NCI-H82 treated with DMSO at 0.1 percent for 48 hours (cell line): ENCODE measurements around the gene CCDC85C.

ENCODE experiments used
- DNase-seq: peaks from one replicate; lab custom pipeline; 2025; ENCODE audit not compliant: unreplicated experiment; lab: John Stamatoyannopoulos, UW

CCDC85C gene

GRCh38 chr14:99609245-99610170 lies 5.5 kb upstream of the CCDC85C start:
- DNase-seq, result no peak

DNA sequence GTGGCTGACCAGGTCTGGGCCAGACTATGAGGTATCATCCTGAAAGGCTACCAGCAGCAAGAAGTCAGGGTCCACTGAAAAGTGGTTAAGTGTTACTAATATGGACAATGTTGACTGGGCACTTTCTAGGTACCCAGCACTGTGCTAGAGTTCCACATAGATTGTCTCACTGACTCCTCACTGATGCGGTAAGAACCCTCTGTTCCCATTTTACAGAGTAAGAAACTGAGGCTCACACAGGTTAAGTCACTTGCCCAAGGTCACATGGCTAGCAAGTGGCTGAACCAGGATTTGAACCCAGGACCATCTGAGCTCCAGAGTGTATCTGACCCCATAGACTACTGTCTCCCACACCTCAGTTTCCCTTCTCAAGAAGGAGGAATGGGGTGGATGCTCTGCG lies 4.6 kb upstream of the CCDC85C start:
- DNase-seq, result no peak

DNA sequence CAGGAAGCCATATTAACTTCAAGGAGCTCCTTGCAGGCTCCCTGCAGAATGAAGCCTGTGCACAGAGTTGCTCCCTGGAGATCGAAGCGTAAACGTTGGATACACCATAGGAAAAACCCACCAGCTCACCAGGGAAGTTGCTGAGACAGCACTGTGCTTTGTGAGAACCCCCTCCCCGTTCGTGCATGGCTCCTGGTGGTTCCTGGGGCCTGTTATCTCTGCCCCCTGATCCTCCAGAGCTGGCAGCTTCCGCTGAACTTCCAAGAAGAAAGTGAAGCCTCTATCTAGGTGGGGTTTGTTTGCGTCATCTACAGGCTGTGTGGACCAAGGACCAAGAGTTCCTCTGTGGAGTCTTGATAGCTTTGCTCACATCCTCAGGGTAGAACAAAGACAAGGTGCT lies 2.4 kb upstream of the CCDC85C start:
- no peak for DNase-seq

DNA sequence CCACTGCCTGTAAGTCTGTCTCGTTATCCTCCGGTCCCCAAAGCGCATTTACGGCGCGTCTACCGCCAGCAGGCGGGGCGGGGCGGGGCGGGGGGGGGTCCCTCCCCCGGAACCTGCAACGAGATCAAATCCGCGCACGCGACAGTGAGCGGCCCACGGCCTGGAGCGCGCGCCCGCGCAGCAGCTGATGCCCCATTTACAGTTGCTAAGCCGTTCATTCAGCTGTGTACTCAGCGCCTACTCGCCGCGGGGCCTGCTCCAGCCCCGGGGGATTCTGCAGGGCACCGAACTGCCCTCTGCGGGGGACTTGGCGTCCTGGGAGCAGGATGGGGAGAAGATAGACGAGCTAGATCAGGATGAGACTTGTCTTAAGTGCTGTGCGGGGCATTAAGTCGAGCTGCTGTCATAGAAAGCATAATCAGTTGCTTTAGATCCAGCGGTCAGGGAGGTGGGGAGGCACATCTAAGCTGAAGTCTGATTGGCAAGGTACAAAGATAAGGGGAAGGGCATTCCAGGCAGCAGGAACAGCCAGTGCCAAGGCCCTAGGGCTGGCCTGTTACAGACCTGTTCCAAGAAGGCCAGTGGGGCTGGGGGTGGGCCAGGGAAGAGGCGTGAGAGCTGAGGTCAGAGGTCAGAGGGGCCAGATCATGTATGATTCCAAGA lies 1.4 kb upstream of the CCDC85C start:
- peak; percentile 67 for DNase-seq

DNA sequence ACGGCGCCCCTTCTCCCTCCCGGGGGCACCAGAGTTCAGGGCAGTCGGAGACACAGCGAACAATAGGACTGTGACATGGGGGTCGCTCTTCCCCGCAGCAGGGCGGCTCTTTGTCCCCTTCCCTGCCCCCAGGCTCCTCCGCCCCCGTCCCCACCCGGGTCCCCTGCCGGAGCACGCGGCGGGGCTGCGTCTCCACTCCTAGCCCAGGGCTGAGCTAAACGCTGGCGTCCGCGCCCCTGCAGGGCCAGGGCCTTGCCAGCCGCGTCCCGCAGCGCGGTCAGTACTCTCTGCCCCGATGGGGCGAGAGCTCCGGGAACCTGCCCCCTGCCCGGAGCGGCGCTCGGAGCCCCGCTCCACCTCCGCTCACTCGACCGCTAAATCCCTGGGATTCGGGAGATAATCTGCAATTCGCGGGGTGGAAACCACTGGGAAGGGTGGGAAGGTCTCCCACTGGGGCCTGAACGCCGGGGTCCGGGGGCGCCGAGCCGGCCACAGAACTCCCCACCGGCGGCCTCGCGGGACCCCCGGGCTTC lies 825 bp upstream of the CCDC85C start:
- no peak for DNase-seq

- DNase-seq, result peak; percentile 78
Measured at GRCh38 chr14:99604278-99604765, 315 bp upstream of the CCDC85C start.

GRCh38 chr14:99602788-99603415 lies 1.1 kb downstream of the CCDC85C start:
- no peak for DNase-seq

DNA sequence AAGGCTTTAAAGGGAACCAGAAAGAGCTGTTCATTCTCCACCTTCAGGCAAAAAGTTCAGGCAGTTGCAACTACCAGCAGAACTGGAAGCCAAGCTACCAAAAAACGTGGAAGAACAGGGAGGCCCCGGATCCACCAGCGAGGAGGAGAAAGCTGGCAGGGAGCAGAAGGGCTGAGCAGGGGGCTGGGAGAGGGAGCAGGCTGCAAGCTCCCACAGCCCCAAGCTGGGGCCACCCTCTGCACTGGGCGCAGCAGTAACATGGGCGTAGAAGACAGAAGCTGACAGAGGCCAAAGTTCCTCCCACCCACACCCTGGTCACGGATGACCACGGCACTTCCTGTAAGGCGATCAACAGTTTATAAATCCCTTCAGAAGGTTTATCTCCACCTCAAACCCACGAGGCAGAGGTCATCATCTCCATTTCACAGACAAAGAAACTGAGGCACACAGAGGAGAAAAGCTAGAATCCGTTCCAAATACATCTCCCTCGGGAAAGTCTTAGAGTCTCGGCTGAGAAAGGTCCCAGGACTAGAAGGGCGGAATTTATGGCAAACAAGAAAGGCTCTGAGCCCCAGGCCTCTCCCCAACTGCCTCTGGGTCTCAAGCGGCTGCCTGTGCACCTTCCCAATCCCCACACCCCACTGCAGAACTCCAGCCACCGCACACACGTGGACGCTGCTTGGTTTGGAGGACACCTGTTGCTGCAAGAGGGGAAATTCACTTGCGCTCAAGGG lies 1.8 kb downstream of the CCDC85C start:
- no peak for DNase-seq

DNA sequence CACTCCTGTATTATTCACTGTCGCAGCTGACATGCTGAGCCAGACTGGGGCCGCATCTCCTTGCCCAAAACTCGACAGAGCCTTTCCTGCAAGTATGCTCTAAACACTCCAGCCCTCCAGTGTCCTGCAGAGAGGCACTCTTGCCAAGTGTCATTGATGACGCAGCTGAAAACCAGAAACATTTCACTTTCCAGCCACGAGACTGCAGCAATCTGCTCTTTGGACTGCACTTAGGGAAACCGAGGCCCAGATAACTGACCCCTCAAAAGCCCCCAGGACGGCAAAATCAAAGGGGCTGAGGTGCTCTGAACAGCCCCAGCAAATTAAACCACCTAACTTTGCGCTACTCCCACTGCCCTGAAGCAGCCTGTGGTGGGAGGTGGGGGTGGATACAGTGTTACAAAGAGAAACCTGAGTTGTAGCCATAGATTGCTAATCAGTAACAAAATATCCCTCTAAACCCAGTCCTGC lies 2.6 kb downstream of the CCDC85C start:
- DNase-seq, result no peak

DNA sequence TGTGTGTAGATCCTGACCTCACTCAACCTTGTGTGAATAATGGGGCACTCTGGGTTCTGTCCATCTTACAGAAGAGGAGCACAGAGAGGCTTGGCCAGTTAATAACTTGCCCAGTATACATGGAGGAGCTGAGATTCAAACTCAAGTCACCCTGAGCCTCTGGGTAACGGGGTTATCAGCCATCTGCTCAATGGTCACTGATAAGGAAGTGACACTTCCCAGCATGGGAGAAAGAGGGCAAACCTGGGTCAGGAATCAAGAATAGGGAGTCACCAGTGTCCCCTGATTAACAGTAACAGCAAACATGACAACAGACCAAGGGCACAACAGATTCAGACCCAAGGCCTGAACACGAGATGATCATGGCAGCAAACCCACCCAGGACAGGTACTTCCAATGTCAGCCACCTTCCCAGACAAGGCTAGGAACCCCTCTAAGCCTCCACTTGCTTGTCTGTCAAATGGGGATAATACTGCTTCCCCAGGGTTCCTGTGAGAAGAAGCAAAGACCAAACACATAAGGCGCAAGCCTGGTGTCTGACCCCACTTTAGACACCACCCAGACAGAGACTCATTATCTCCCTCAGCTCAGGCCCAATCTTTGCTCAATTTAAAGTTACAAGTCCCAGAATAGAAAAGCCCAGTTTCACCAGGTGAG lies 3.6 kb downstream of the CCDC85C start:
- DNase-seq, result no peak

DNA sequence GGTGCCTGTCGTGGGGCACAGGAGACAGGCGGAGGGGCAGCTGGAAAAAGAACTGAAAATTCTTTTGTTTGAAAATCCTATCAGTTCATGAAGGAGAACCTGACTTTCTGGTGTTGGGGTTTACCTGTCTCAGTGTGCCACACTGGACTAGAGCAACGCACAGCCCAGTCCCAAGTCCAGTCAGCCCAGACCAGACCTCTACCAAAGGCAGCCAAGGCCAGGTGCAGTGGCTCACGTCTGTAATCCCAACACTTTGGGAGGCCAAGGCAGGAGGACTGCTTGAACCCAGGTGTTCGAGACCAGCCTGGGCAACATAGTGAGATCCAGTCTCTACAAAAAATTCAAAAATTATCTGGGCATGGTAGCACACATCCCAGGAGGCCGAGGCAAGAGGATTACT lies 4.6 kb downstream of the CCDC85C start:
- DNase-seq, result no peak

DNA sequence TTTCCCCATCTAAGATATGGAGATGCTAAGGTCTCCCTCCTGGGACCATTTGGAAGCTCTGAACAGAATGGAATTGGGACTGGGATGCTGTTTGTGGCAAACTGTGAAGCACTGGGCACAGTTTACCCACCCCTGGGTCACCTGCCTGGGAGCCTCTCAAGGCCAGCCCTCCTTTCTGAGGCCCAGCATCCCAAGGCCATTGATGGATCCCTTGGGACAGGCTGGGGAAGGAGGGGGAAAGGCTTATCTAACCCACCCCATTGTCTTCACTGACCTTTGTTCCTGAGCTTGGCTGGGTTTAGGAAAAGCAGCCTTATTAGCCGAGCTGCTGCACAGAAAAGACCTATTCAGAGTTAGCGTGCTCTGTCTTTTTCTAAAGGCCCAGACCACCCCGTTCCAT lies 5.2 kb downstream of the CCDC85C start:
- no peak for DNase-seq

DNA sequence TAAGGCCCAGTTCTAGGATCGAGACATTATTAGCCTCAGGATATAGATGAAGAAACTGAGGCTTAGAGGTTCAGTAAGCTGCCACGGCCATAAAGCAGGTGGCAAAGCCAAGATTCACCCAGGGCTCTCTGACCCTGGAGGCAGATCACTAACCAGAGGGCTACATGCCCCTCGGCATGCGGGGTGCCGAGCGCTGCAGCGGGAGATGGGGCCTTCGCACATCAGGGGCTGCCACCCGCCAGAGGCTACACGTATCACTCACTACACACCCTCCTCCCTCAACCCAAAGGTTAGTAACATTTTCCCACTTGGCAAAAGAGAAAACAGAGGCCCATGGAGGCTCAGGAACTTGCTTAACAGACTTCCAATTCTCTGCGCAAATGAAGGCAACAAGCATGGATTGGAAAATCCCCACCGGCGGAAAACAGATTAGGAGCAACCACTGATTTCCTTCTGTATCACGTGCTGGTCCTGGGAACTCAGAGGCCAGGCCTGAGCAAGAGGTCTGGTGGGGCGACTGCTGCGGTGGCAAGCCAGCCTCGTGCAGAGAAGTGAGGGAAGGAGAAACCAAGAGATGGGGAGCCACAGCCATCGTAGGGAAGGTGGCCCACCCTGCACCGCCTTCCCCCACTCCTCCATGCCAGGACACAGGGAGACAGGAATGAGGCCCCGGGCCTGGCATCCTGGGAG lies 6.0 kb downstream of the CCDC85C start:
- no peak for DNase-seq

GRCh38 chr14:99596772-99597171 lies 7.2 kb downstream of the CCDC85C start:
- no peak for DNase-seq

DNA sequence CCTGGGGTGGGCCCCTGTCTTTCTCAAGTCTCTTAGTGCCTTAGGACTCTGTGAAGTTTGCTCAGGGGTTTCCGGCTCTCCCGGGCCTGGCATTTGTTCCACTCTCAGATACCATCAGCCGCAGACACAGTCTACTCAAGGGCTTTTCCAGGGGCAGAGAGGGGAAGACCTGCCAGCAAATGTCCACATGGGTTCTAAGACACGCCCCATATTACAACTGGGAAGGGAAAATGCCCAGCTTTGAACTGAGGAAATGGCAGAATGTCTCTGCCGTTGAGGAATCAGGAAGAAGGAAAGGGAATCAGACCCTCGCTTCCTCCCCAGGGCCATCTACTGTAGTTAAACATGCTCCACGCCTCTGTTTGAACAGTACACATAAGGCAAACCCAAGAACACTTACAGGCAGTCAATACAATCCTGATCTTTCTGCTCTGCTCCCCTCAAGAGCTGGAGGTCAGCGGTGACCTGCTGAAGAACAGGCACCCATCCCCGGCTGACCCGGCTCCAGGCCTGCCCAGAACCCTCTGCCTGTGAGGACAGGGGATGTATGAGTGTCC lies 7.9 kb downstream of the CCDC85C start:
- no peak for DNase-seq

- no peak for DNase-seq
Measured at GRCh38 chr14:99595524-99595923, 8.5 kb downstream of the CCDC85C start.

GRCh38 chr14:99595034-99595433 lies 9.0 kb downstream of the CCDC85C start:
- DNase-seq, result no peak

GRCh38 chr14:99593971-99594841 lies 9.8 kb downstream of the CCDC85C start:
- DNase-seq, result no peak
